ENCODE results near the gene FBN1.

FBN1 gene

DNA sequence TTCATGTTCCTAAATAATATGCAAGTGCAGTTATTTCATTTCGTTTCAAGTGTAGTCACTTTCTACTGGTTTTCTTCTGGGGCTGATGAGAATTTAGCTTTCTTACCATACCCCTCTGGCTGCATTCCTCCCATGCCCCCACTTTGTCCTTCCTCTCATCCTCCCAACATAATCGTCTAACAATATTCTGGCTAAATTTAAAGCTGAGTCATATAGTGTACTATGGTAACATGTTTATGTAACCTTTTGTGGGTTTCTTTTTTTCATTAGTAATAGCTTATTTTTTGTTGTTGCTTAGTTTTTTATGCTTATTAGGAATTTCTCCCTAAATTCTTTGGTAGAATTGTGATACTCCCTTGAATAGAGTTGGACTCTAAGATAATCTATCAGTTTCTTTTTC, 283.8 kb downstream of the FBN1 start:
- Histone ChIP-seq H3K36me3 (ENCODE audit: control insufficient read depth, insufficient read depth, low read length, severe bottlenecking) (no peaks in the 10 kb centered on the region), H3K9ac (ENCODE audit: low read length) (no peak overlapping the region), H3K9me3 (ENCODE audit: control insufficient read depth, low read length) (peaks cover 3% of the 10 kb centered on the region), H3K4me1 (ENCODE audit: control insufficient read depth, insufficient read depth, low read length) (peaks cover 23% of the 10 kb centered on the region), H3K27me3 (replicated peaks; ENCODE audit: control insufficient read depth, insufficient read depth, low read length) (no peaks in the 10 kb centered on the region), H3K4me3 (ENCODE audit: low read length) (no peak overlapping the region)
- DNase-seq (ENCODE audit: low read depth) = no peak

DNA sequence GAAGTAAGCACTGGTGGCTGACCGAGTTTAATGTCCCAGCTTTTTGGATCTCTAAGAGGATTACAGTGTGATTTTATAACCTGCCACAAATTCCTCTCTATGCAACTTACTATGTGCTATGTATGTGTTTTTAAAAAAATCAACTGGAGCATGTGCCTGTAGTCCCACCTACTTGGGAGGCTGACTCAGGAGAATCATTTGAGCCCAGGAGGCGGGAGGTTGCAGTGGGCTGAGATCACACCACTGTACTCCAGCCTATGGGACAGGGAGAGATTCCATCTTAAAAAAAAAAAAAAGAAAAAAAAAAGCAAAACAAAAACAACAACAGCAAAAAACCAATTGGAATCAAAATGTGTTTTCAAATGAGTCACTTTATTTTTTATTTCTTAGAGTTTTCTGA, 284.7 kb downstream of the FBN1 start:
- peaks cover 3% of the 10 kb centered on the region for H3K9me3 ChIP-seq (ENCODE audit: control insufficient read depth, low read length)
- H3K4me1 ChIP-seq (ENCODE audit: control insufficient read depth, insufficient read depth, low read length) = peaks cover 25% of the 10 kb centered on the region
- no peak overlapping the region for H3K4me3 ChIP-seq (ENCODE audit: low read length)
- DNase-seq (ENCODE audit: low read depth) = no peak
- no peaks in the 10 kb centered on the region for H3K27me3 ChIP-seq (replicated peaks; ENCODE audit: control insufficient read depth, insufficient read depth, low read length)
- H3K9ac ChIP-seq (ENCODE audit: low read length) = no peak overlapping the region
- H3K36me3 ChIP-seq (ENCODE audit: control insufficient read depth, insufficient read depth, low read length, severe bottlenecking) = no peaks in the 10 kb centered on the region

Measured in adipocyte (in vitro differentiated cells).